Measurements from ENCODE around the gene KDM3A.

DNA sequence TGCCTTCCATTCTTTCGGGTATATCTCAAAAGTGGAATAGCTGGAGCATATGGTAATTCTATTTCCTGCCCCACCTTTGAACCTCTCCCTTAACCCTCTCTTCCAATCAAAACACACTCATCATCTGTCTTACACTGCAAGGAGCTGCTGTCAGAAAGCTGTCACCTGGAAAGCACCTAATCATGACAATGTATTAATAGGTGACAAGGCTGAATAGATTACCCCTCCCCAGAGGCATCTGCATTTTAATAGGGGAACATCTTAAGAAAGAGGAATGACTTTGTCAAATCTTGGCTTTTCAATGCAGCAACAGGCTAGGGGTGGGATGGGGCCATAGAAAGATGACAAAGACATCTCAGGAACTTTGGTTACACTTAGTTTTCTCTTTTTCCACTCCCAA, 80.8 kb downstream of the KDM3A start:
- TF ChIP-seq CTCF (IDR thresholded peaks at IDR 0.05) (no peak), POLR2A (IDR thresholded peaks at IDR 0.05) (no peak), EP300 (IDR thresholded peaks at IDR 0.05) (no peak), POLR2AphosphoS5 (IDR thresholded peaks at IDR 0.05) (no peak)
